ENCODE measurements around the gene PCNX4. TPM values are rescaled to one million over a fixed set of nuclear protein-coding genes. Genes with fewer than 3 reads are reported as not detected.

PCNX4 gene
- polyA plus RNA-seq, 3 donors, result 13.1 to 18.4 (median 16.7) TPM

DNA sequence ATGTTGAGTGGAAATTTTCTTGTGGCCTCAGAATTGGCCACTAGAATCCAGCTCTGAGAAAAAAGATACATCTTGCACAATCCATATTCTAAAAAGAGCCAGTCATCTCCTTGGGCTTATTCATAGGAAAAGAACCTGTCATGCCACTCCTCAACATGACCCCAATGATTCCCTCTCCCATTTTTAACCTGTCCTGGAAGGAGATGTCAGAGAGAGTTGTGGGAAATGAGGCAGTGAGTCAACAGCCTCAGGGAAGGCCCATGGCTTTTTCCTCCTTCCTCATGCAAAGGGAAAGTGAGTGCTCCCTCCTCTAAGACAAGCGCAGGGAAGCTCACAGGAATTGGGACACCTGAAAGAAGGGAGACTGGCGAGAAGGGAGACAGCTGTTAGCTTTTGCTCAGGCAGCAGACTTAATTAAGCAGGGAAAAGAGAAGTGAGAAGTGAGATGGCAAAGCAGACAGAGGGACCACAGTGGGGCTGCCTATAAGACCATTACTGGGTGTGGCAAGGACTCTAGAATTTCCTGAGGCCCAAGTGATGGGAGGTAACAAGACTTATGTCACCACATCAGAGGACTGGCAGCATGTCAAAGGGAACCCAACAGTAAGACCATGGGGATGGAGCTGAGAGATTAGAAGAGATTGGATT lies 83.7 kb downstream of the PCNX4 start:
- no peak overlapping the region for H3K4me3 ChIP-seq (replicated peaks in 1 of 3; ENCODE audit: low read depth in 2 of 3, low read length in 3 of 3)
- no peak for TF ChIP-seq CTCF (IDR thresholded peaks at IDR 0.05)
- no peak overlapping the region for H3K27ac Mint-ChIP-seq
- H3K4me1 Mint-ChIP-seq, result peaks cover 14% of the 10 kb centered on the region
- H3K36me3 ChIP-seq (replicated peaks in 1 of 2; ENCODE audit: control insufficient read depth in 1 of 2, insufficient read depth in 2 of 2, low read length in 2 of 2), result no peaks in the 10 kb centered on the region
- no peaks in the 10 kb centered on the region for H3K27me3 ChIP-seq (ENCODE audit: control insufficient read depth in 2 of 2, insufficient read depth in 2 of 2, low read length in 2 of 2)
- H3K4me1 ChIP-seq (ENCODE audit: control insufficient read depth in 1 of 2, insufficient read depth in 2 of 2, low read length in 2 of 2), result peaks cover 3 to 20% of the 10 kb centered on the region in 2 donors
- no peaks in the 10 kb centered on the region for H3K36me3 Mint-ChIP-seq
- no peak overlapping the region for H3K9ac ChIP-seq (ENCODE audit: insufficient read depth, low read length, poor library complexity, severe bottlenecking)
- no peaks in the 10 kb centered on the region for H4K20me1 ChIP-seq (ENCODE audit: insufficient read depth, low read length)
- WGBS (ENCODE audit: insufficient coverage), result 0% methylated on average over 1 of the region's 2 CpGs
- peaks cover 0 to 3% (median 0%) of the 10 kb centered on the region in 3 donors for H3K27me3 Mint-ChIP-seq (ENCODE audit: low read depth in 3 of 3)
- intact Hi-C loops (cut with micrococcal nuclease), result no loop called here
- H2AFZ ChIP-seq (ENCODE audit: insufficient read depth, low read depth, low read length, poor library complexity, severe bottlenecking), result peak overlapping the region; percentile 37
- no peaks in the 10 kb centered on the region for H3K79me2 ChIP-seq (ENCODE audit: insufficient read depth, low read length)
- no peaks in the 10 kb centered on the region for H3K9me3 ChIP-seq (replicated peaks in 1 of 2; ENCODE audit: control insufficient read depth in 1 of 2, insufficient read depth in 1 of 2, low read length in 2 of 2)
- no peak for DNase-seq
- no peak overlapping the region for H3K27ac ChIP-seq (ENCODE audit: low read depth in 1 of 2, low read length in 2 of 2)
- no peak overlapping the region for H3K4me3 Mint-ChIP-seq
- no peak overlapping the region for H3K4me2 ChIP-seq (replicated peaks; ENCODE audit: extremely low read depth, low read length, poor library complexity, severe bottlenecking)
- H3K9me3 Mint-ChIP-seq, result peaks cover 0 to 8% (median 1%) of the 10 kb centered on the region in 7 donors

GRCh38 chr14:60178164-60178563 lies 86.4 kb downstream of the PCNX4 start:
- Mint-ChIP-seq H3K27ac (no peak overlapping the region), H3K4me1 (peaks cover 15% of the 10 kb centered on the region), H3K36me3 (no peaks in the 10 kb centered on the region), H3K4me3 (no peak overlapping the region), H3K9me3 (peaks cover 0 to 3% (median 0%) of the 10 kb centered on the region in 7 donors), H3K27me3 (ENCODE audit: low read depth in 3 of 3) (peaks cover 0 to 1% (median 0%) of the 10 kb centered on the region in 3 donors)
- Histone ChIP-seq H3K4me3 (replicated peaks in 1 of 3; ENCODE audit: low read depth in 2 of 3, low read length in 3 of 3) (no peak overlapping the region), H3K4me2 (replicated peaks; ENCODE audit: extremely low read depth, low read length, poor library complexity, severe bottlenecking) (no peak overlapping the region), H3K9me3 (replicated peaks in 1 of 2; ENCODE audit: control insufficient read depth in 1 of 2, insufficient read depth in 1 of 2, low read length in 2 of 2) (no peaks in the 10 kb centered on the region), H4K20me1 (ENCODE audit: insufficient read depth, low read length) (no peaks in the 10 kb centered on the region), H3K27me3 (ENCODE audit: control insufficient read depth in 2 of 2, insufficient read depth in 2 of 2, low read length in 2 of 2) (no peaks in the 10 kb centered on the region), H2AFZ (ENCODE audit: insufficient read depth, low read depth, low read length, poor library complexity, severe bottlenecking) (no peak overlapping the region), H3K9ac (ENCODE audit: insufficient read depth, low read length, poor library complexity, severe bottlenecking) (no peak overlapping the region), H3K27ac (ENCODE audit: low read depth in 1 of 2, low read length in 2 of 2) (no peak overlapping the region), H3K36me3 (replicated peaks in 1 of 2; ENCODE audit: control insufficient read depth in 1 of 2, insufficient read depth in 2 of 2, low read length in 2 of 2) (no peaks in the 10 kb centered on the region), H3K4me1 (ENCODE audit: control insufficient read depth in 1 of 2, insufficient read depth in 2 of 2, low read length in 2 of 2) (peaks cover 3 to 21% of the 10 kb centered on the region in 2 donors), H3K79me2 (ENCODE audit: insufficient read depth, low read length) (no peaks in the 10 kb centered on the region)
- no peak for TF ChIP-seq CTCF (IDR thresholded peaks at IDR 0.05)
- DNase-seq, result no peak
- intact Hi-C loops (cut with micrococcal nuclease), result no loop called here
- WGBS (ENCODE audit: insufficient coverage), result no CpG with 5 or more reads among the region's 1 CpG
